Immature natural killer cell (primary cell): ENCODE data around the gene GLI3. TPM values are rescaled to one million over a fixed set of nuclear protein-coding genes. Genes with fewer than 3 reads are reported as not detected.
"Not testable (repeated sequence)": the region's sequence is repeated elsewhere in the genome, so short reads cannot be mapped to it uniquely, and the experiment has no call there.

Source experiments
- DNase-seq, 3 donors: peaks; one replicate each; pipeline ENCODE4 v3.0.0; 2022; ENCODE audit warnings: mixed read lengths in 1 of 3
- H3K27ac Mint-ChIP-seq, 6 donors: one replicate each; pipeline ENCODE4 v1.8.0; 2020; ENCODE audit warnings: mixed read lengths in 6 of 6, mild to moderate bottlenecking in 5 of 6, inconsistent platforms in 4 of 6, moderate library complexity in 3 of 6
- H3K27me3 Mint-ChIP-seq, 3 donors: one replicate each; pipeline ENCODE4 v1.8.0; 2020 to 2021; ENCODE audit warnings: low read depth in 3 of 3, mild to moderate bottlenecking in 3 of 3, mixed read lengths in 3 of 3, moderate library complexity in 3 of 3, inconsistent platforms in 1 of 3
- H3K36me3 Mint-ChIP-seq, 3 donors: one replicate each; pipeline ENCODE4 v1.8.0; 2020; ENCODE audit warnings: mixed read lengths in 3 of 3, inconsistent platforms in 2 of 3, mild to moderate bottlenecking in 2 of 3
- H3K4me1 Mint-ChIP-seq, 2 donors: one replicate each; pipeline ENCODE4 v1.8.0; 2020; ENCODE audit warnings: inconsistent platforms in 2 of 2, mild to moderate bottlenecking in 2 of 2, mixed read lengths in 2 of 2, moderate library complexity in 1 of 2
- H3K4me3 Mint-ChIP-seq, 5 donors: one replicate each; pipeline ENCODE4 v1.8.0; 2020; ENCODE audit warnings: mild to moderate bottlenecking in 5 of 5, mixed read lengths in 5 of 5, inconsistent platforms in 3 of 5, moderate library complexity in 3 of 5
- H3K9me3 Mint-ChIP-seq, 6 donors: one replicate each; pipeline ENCODE4 v1.8.0; 2020; ENCODE audit warnings: mild to moderate bottlenecking in 6 of 6, mixed read lengths in 6 of 6, inconsistent platforms in 4 of 6, moderate library complexity in 3 of 6
- polyA plus RNA-seq, 3 donors: library from polyadenylated mRNA; unstranded; fragments of 300-500 nt; fragmentation: Illumina TruSeq; gene quantifications; one replicate each; pipeline ENCODE4 v1.2.3, GENCODE V29; 2021

GLI3 gene
- polyA plus RNA-seq, 3 donors from 2014 or later, result 0.63 to 1.6 TPM; not detected in 1

DNA sequence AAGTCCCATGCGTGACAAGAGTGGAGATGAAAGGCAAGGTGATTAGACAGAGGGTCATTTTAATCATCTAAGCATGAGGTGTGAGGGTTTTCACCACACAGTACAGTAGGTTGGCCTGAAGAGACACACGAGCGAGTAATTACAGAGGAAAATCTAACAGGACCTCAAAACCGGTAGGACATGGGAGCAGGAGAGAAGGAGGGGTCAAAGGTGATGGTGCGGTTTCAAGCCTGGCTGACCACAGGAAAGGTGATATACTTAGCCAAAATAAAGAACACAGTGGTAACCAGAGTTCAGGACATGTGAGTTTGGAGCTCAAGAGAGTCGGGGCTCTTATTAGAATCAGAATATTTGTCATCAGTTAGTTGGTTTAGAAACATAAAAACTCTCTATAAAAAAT is 20.0 kb downstream of the GLI3 start:
- H3K27ac Mint-ChIP-seq, result no peak overlapping the region
- H3K36me3 Mint-ChIP-seq, result peaks cover 0 to 5% (median 0%) of the 10 kb centered on the region in 3 donors
- H3K27me3 Mint-ChIP-seq, result peaks cover 3 to 5% (median 3%) of the 10 kb centered on the region in 3 donors
- peaks cover 0 to 2% (median 0%) of the 10 kb centered on the region in 6 donors for H3K9me3 Mint-ChIP-seq
- no peaks in the 10 kb centered on the region for H3K4me1 Mint-ChIP-seq
- H3K4me3 Mint-ChIP-seq, result no peak overlapping the region
- DNase-seq, result no peak

DNA sequence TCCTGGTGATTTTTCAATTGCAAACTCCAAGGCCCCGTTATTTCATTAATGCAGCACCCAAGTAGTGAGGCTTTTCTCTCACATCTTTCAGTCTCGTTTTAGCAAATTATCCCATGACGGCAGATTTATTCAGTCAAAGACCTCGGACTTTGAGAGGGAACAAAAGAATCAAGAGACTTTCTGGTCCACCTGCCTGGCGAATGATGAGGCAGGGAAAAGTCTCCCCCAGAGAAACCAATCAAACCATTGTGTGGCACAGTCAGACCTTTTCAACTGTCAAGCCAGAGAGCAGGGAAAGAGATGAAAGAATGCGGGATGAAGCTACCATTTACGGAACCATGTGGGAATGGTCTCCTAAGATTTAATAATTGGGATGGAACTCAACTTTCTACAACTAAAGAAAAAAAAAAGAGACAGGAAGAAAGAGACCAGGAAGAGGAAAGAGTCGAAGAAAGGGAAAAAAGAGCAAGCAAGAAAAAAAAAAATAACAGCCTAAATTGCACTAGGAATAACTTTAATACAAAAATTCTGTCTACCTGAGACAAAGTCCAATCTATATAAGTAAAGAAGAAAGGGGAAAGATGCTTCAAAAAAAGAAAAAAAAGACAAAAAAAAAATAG is 22.8 kb downstream of the GLI3 start:
- Mint-ChIP-seq H3K36me3 (no peaks in the 10 kb centered on the region), H3K9me3 (no peaks in the 10 kb centered on the region), H3K4me3 (no peak overlapping the region), H3K27me3 (peaks cover 2 to 3% (median 3%) of the 10 kb centered on the region in 3 donors), H3K4me1 (no peaks in the 10 kb centered on the region), H3K27ac (no peak overlapping the region)
- DNase-seq, result no peak

DNA sequence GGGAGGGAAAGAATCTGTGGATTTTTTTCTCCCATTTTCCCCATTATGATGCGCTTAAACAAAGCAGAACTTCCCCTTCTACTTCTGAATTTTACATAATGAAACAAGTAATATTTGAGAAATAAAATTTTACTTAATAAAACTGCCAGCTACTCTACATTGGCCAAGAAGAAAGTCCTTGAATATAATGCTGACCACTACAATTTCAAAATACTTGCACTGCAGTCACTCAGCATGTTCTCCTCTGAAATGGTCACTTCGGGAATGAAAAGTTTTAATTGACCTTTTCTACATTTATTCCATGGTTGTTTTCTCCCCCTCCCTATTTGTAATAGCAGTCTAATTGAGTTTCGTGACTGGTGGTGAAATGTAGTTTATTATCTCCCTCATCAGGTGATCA is 23.9 kb downstream of the GLI3 start:
- no peak overlapping the region for H3K27ac Mint-ChIP-seq
- H3K36me3 Mint-ChIP-seq, result no peaks in the 10 kb centered on the region
- DNase-seq, result no peak
- no peaks in the 10 kb centered on the region for H3K9me3 Mint-ChIP-seq
- peaks cover 2 to 3% (median 3%) of the 10 kb centered on the region in 3 donors for H3K27me3 Mint-ChIP-seq
- H3K4me1 Mint-ChIP-seq, result no peaks in the 10 kb centered on the region
- no peak overlapping the region for H3K4me3 Mint-ChIP-seq

DNA sequence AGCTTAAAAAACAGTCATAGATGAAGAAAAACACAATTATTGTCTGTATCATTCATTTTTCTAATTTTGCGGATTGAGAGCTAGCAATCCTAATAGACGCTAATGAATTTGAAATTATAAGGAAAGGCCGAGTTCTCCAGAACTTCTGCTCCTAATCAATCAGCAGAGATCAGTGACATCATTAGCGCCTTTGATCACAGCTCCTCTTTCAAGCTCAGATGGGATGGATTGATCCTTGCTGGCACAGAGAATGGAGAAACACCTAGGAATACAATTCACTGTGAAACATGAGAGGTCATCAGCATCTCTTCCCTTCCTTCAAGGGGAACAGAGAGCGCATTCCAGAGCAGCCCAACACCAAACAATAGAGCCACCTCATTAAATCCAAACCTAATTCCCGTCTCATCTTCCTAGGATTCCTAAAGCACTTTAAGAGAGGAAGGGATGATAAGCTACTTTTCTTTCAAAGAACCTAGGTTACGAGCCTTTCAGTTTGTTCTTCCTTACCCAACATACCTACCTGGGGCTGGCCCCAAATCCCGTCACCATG is 24.4 kb downstream of the GLI3 start:
- H3K36me3 Mint-ChIP-seq, result no peaks in the 10 kb centered on the region

DNA sequence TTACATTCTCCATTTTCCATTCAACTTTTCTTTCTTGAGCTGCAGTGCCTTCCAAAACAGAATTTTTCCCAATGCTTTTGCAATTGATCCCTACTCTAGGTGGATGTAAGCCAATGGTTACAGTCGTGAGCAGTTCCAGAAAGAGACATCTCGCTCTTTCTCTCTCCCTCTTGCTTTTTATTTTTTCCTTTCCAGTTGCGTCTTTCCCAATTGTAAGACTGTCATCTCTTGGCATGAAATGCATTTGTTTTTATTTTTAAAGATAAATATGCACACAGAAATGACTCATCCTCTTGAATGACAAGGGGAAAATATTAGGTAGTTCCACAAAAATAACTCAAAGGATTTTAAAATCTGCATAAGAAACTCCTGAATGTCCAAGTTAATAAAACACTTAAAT is 25.1 kb downstream of the GLI3 start:
- no peak for DNase-seq
- Mint-ChIP-seq H3K9me3 (no peaks in the 10 kb centered on the region), H3K4me1 (no peaks in the 10 kb centered on the region), H3K27me3 (peaks cover under 1 to 3% (median 2%) of the 10 kb centered on the region in 3 donors), H3K27ac (no peak overlapping the region), H3K4me3 (no peak overlapping the region), H3K36me3 (no peaks in the 10 kb centered on the region)

More for the DNA sequence above, 24.4 kb downstream of the GLI3 start:
- Mint-ChIP-seq H3K27me3 (peaks cover 2 to 3% (median 3%) of the 10 kb centered on the region in 3 donors), H3K4me3 (no peak overlapping the region), H3K27ac (no peak overlapping the region), H3K9me3 (no peaks in the 10 kb centered on the region), H3K4me1 (no peaks in the 10 kb centered on the region)
- DNase-seq, result no peak

DNA sequence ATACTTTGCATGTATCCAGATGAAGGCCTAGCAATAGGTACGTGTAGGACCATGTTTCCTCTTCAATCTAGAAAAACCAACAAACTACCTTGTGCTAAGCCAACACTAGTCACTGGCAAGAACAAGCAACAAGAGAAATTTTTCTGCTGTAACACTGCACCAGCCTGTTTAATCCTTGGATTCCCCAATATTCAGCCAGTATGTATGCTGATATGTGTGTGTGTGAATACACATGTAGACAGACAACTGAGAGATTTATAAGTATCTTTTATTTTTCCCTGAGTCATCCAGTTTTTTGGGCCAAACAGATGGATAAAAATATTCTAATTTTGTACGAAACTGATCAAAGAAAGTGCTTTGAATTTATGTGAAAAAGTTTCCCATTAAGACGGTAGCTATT is 26.2 kb downstream of the GLI3 start:
- DNase-seq, result no peak
- Mint-ChIP-seq H3K36me3 (no peaks in the 10 kb centered on the region), H3K27ac (no peak overlapping the region), H3K4me3 (no peak overlapping the region), H3K9me3 (no peaks in the 10 kb centered on the region), H3K4me1 (no peaks in the 10 kb centered on the region), H3K27me3 (peaks cover 0 to 2% (median 0%) of the 10 kb centered on the region in 3 donors)

DNA sequence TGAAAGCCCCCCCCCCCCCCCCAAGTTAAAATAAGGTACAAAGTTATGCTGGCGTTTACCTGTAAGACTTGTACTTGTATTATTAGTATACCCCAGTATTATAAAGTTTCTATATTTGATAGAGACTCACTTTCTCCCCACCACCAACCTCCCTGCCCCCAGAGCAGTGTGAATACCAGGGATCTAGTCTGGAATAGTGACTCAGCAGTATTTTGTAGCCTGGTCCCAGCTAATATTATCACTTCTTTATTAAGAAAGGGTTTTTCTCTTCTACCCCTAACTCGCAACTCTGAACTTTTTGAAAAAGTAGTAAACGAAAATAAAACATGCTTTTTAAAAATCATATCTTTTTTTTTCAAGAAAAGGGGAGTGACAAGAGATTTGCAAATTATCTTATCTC is 26.7 kb downstream of the GLI3 start:
- H3K4me3 Mint-ChIP-seq, result no peak overlapping the region
- H3K9me3 Mint-ChIP-seq, result no peaks in the 10 kb centered on the region
- no peak for DNase-seq
- no peaks in the 10 kb centered on the region for H3K36me3 Mint-ChIP-seq
- peaks cover 0 to 2% (median 0%) of the 10 kb centered on the region in 3 donors for H3K27me3 Mint-ChIP-seq
- no peak overlapping the region for H3K27ac Mint-ChIP-seq
- no peaks in the 10 kb centered on the region for H3K4me1 Mint-ChIP-seq

DNA sequence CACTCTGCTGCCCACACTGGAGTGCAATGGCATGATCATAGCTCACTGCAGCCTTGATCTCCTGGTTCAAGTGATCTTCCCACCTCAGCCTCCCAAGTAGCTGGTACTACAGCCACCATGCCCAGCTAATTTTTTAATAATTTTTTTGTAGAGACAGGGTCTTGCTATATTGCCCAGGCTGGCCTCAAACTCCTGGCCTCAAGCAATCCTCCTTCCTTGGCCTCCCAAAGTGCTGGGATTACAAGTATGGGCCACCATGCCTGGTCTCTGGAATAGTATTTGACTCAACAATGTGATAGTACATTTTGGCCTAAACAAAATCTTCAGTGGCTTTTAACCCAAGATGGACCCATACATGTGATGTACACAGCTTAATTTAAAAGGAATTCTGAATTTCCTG is 27.9 kb downstream of the GLI3 start:
- H3K27me3 Mint-ChIP-seq, H3K9me3 Mint-ChIP-seq, H3K36me3 Mint-ChIP-seq, DNase-seq, H3K4me3 Mint-ChIP-seq, H3K27ac Mint-ChIP-seq, H3K4me1 Mint-ChIP-seq: not testable (repeated sequence)

DNA sequence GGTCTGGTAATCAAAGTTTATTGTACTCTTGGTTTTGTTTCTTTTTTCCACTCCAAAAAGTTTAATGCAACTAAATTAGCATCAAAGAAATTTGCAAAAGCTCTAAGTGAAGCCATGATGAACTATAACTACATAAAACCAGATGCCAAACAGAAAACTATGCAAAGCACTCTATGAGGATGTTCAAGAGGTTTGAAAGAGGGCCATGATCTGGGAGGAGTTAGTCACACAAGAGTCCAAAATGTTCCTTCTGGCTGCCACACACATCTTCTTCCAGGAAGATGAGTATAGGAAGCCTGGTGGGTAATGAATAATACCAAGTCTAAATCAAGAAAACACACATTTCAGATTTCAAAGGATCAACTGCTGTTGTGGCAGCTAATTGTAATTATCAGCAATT is 28.4 kb downstream of the GLI3 start:
- Mint-ChIP-seq H3K9me3 (no peaks in the 10 kb centered on the region), H3K36me3 (no peaks in the 10 kb centered on the region), H3K4me3 (no peak overlapping the region), H3K27ac (no peak overlapping the region), H3K4me1 (no peaks in the 10 kb centered on the region), H3K27me3 (peaks cover 0 to 2% (median 0%) of the 10 kb centered on the region in 3 donors)
- no peak for DNase-seq

DNA sequence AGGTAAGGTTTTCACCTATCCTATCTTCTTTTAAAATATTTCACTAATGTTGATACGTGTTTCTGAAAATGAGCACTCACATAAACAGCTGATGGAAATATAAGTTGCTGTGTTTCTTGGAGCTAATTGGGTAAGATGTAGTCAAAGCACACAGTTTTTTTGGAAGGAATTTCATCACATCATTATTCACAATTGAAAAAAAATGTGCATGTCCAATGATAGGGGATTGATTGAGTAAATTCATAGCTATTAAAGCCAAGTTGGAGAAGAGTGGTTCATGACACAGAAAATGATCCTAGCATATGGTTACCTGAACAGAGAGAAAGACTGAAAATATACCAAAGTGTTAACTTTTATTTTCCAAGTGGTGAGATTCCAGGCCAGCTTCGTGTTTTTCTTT is 29.6 kb downstream of the GLI3 start:
- H3K9me3 Mint-ChIP-seq, result no peaks in the 10 kb centered on the region
- H3K36me3 Mint-ChIP-seq, result no peaks in the 10 kb centered on the region
- no peak for DNase-seq
- H3K4me3 Mint-ChIP-seq, result no peak overlapping the region
- H3K27me3 Mint-ChIP-seq, result peaks cover 0 to 2% (median 2%) of the 10 kb centered on the region in 3 donors
- no peaks in the 10 kb centered on the region for H3K4me1 Mint-ChIP-seq
- H3K27ac Mint-ChIP-seq, result no peak overlapping the region

DNA sequence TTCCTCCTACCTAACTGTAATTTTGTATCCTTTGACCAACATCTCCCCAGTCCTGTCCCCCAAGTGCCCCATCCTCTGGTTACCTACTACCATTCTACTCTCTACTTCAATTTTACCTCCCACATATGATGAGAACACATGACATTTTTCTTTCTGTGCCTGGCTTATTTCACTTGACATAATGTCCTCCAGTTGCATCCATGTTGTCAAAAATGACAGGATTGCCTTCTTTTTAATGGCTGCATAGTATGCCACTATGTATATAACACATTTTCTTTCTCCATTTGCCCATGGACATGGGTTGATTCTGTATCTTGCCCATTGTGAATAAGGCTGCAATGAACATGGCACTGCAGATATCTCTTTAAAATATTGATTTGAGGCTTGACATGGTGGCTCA is 33.7 kb downstream of the GLI3 start:
- DNase-seq, result no peak
- no peaks in the 10 kb centered on the region for H3K9me3 Mint-ChIP-seq
- peaks cover 0 to 4% of the 10 kb centered on the region in 2 donors for H3K4me1 Mint-ChIP-seq
- H3K27me3 Mint-ChIP-seq, result peaks cover 0 to 2% (median 0%) of the 10 kb centered on the region in 3 donors
- H3K4me3 Mint-ChIP-seq, result no peak overlapping the region
- H3K27ac Mint-ChIP-seq, result no peak overlapping the region
- H3K36me3 Mint-ChIP-seq, result no peaks in the 10 kb centered on the region

DNA sequence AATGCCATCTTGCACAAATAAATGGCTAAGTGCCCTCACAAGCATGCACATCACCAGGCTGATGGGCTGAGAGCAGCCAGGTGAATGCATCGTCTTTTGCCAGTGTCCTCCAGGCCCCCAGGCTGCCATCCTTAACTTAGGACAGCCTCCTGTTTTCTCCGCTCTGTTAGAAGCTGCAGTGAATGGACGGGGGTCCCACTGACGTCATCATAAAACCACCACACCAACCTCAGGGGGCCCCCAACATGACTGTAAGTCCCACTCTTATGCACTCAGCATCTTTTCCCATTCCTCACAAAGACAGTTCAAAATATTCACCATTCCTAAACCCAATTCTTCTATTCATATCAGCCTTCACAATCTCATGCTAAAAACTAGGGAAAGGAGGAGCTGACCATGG is 34.4 kb downstream of the GLI3 start:
- Mint-ChIP-seq H3K4me3 (no peak overlapping the region), H3K4me1 (peaks cover 0 to 4% of the 10 kb centered on the region in 2 donors), H3K27ac (no peak overlapping the region), H3K27me3 (peaks cover 0 to 2% (median 0%) of the 10 kb centered on the region in 3 donors), H3K9me3 (no peaks in the 10 kb centered on the region), H3K36me3 (no peaks in the 10 kb centered on the region)
- DNase-seq, result no peak

DNA sequence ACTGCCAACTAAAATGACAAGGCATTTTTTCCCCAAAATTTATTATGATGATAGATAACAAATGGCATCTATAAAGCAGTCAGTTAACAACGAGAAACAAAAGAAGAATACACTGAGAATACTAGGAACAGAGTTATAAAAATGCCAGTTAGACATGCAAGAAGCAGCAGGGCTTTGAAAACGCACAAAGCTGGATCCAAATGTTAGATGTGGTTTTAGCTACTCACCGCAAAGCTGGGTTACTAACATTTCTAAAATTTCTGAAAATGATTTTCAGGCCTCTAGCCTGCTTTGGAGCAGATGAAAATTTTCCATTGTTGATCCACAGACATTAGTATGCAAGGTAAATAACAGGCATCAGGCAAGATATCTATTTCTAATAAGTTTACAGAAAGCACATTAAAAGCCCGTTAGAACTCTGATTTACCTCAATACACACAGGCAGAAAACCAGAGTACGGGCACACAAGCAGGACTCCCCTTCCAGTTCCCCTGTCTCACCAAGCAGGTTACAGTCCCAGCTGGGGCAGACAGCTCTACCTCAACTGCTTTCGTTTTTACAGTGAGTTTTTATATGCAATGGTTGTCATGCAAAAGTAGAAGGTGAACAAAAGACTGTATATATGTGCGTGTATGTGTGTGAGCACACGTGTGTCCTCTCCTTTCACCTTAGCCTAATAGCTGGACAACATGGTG is 37.9 kb downstream of the GLI3 start:
- no peak for DNase-seq
- Mint-ChIP-seq H3K27ac (no peak overlapping the region), H3K4me3 (no peak overlapping the region), H3K27me3 (peaks cover 0 to 2% (median 0%) of the 10 kb centered on the region in 3 donors), H3K9me3 (no peaks in the 10 kb centered on the region), H3K36me3 (no peaks in the 10 kb centered on the region), H3K4me1 (peaks cover 4 to 7% of the 10 kb centered on the region in 2 donors)

DNA sequence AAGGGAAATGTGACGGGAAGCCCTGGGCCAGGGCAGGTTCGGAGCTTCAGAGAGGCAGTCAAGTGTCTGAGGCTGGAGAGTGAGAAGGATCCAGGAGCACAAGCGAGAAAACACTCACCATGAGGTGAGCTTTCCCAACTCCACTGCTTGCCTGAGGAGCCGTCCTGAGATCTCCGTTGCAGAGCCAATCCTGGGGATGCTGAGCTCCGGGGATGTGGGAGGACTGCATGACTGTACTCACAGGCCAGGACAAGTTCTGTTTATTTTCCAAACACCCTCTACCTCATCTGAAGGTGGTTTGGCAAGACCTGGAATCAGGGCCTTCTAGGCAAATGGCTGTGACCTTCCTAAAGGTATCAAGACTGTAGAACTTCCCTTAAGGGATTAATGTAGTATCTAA is 38.7 kb downstream of the GLI3 start:
- H3K36me3 Mint-ChIP-seq, result no peaks in the 10 kb centered on the region
- H3K27ac Mint-ChIP-seq, result no peak overlapping the region
- H3K9me3 Mint-ChIP-seq, result no peaks in the 10 kb centered on the region
- no peak for DNase-seq
- H3K27me3 Mint-ChIP-seq, result peaks cover 0 to under 1% (median 0%) of the 10 kb centered on the region in 3 donors
- no peak overlapping the region for H3K4me3 Mint-ChIP-seq
- H3K4me1 Mint-ChIP-seq, result peaks cover 12 to 15% of the 10 kb centered on the region in 2 donors
